Tibial artery (tissue), 4 donors: Measurements from ENCODE around the gene GRM7.

Experiments
- DNase-seq, 2 donors: peaks; one replicate each; pipeline ENCODE4 v3.0.0-alpha.2; 2019
- H3K27ac ChIP-seq, 2 donors: fragments of 200-600 bp; sonication (generic) in 1 of 2; 1 replicate in 1 of 2; 2 replicates in 1 of 2; pipeline ENCODE4 v1.5.1; 2018 to 2019; ENCODE audit warnings: mild to moderate bottlenecking in 1 of 2
- H3K27me3 ChIP-seq, 2 donors: fragments of 200-600 bp; sonication (generic) in 1 of 2; one replicate each; pipeline versions ENCODE4 v1.5.1 to v1.6.0; 2016 to 2019
- H3K36me3 ChIP-seq, 3 donors: fragments of 200-600 bp; sonication (generic) in 2 of 3; one replicate each; pipeline ENCODE4 v1.5.1; 2016 to 2019; ENCODE audit warnings: mild to moderate bottlenecking in 2 of 3
- H3K4me1 ChIP-seq, 4 donors: fragments of 200-600 bp; sonication (generic) in 2 of 4; 1 replicate in 3 of 4; 2 replicates in 1 of 4; pipeline ENCODE4 v1.5.1; 2016 to 2019
- H3K4me3 ChIP-seq, 2 donors: fragments of 200-600 bp; sonication (generic) in 1 of 2; 1 replicate in 1 of 2; 2 replicates in 1 of 2; pipeline ENCODE4 v1.5.1; 2018 to 2019; ENCODE audit warnings: mild to moderate bottlenecking in 2 of 2
- H3K9me3 ChIP-seq, 3 donors: fragments of 200-600 bp; sonication (generic) in 1 of 3; one replicate each; pipeline ENCODE4 v1.5.1; 2016 to 2019
- intact Hi-C: fragments of 100-400 bp; cut with DNase I; formaldehyde crosslinking; loops from one replicate; pipeline ENCODE4 v1.15.0; 2023; ENCODE audit warnings: low total_unique reads
- TF ChIP-seq, protein P1 (sequence below), 2 experiments: fragments of 200-600 bp in 1 of 2; fragments of 450-650 bp in 1 of 2; IDR thresholded peaks; one replicate each; pipeline ENCODE4 v1.5.1; 2017 to 2019; ENCODE audit warnings: antibody characterized with exemption in 2 of 2, mild to moderate bottlenecking in 1 of 2, moderate library complexity in 1 of 2

Gene GRM7

DNA sequence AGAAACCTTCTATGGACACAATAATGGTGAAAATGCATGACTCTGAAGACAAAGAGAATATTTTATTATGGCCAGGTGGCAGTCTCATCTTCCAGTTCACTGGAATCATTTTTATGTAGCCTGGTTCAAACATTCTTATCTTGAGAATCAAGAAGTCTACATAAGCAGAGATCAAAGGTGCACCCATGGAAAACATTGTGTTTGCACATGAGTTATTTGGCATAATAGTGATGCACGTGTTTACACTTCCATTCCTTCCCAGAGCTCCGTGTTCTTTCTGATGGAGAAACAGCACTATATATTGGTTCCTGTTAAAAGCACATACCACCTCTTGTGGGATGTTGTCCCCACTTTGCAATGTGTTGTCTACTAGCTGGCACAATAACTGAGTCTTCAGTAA is 572.2 kb downstream of the GRM7 start:
- intact Hi-C loops = no loop called here
- DNase-seq = no peak

DNA sequence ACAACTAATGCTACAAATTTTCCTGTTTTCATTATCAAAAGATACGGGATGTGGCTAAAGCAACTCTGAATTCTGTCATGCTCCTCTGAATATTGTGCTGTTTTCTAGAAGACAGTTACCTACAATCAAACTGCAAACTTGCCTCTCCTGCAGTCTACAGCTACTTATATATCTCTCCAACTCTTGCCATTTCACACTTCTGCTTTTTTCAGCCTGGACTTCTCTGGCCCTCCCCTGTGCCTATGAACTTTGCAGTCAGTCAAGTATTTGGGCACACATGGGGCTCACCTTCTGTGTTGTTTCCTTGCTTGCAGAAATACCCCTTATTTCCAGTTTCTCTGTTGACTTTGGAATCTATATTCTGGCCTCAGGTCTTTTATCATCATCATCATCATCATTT is 575.6 kb downstream of the GRM7 start:
- DNase-seq = no peak
- Histone ChIP-seq H3K4me1 (no peaks in the 10 kb centered on the region), H3K36me3 (no peaks in the 10 kb centered on the region), H3K9me3 (peaks cover 0 to 11% (median 8%) of the 10 kb centered on the region in 3 donors), H3K4me3 (no peak overlapping the region), H3K27me3 (no peaks in the 10 kb centered on the region), H3K27ac (no peak overlapping the region)
- TF ChIP-seq, protein P1, sequence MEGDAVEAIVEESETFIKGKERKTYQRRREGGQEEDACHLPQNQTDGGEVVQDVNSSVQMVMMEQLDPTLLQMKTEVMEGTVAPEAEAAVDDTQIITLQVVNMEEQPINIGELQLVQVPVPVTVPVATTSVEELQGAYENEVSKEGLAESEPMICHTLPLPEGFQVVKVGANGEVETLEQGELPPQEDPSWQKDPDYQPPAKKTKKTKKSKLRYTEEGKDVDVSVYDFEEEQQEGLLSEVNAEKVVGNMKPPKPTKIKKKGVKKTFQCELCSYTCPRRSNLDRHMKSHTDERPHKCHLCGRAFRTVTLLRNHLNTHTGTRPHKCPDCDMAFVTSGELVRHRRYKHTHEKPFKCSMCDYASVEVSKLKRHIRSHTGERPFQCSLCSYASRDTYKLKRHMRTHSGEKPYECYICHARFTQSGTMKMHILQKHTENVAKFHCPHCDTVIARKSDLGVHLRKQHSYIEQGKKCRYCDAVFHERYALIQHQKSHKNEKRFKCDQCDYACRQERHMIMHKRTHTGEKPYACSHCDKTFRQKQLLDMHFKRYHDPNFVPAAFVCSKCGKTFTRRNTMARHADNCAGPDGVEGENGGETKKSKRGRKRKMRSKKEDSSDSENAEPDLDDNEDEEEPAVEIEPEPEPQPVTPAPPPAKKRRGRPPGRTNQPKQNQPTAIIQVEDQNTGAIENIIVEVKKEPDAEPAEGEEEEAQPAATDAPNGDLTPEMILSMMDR (IDR thresholded peaks at IDR 0.05) = no peak
- intact Hi-C loops = no loop called here

More for the DNA sequence above, 572.2 kb downstream of the GRM7 start:
- Histone ChIP-seq H3K9me3 (peaks cover 0 to 11% (median 8%) of the 10 kb centered on the region in 3 donors), H3K27ac (no peak overlapping the region), H3K27me3 (no peaks in the 10 kb centered on the region), H3K36me3 (no peaks in the 10 kb centered on the region), H3K4me3 (no peak overlapping the region), H3K4me1 (no peaks in the 10 kb centered on the region)
- TF ChIP-seq, protein P1 (IDR thresholded peaks at IDR 0.05) = no peak

DNA sequence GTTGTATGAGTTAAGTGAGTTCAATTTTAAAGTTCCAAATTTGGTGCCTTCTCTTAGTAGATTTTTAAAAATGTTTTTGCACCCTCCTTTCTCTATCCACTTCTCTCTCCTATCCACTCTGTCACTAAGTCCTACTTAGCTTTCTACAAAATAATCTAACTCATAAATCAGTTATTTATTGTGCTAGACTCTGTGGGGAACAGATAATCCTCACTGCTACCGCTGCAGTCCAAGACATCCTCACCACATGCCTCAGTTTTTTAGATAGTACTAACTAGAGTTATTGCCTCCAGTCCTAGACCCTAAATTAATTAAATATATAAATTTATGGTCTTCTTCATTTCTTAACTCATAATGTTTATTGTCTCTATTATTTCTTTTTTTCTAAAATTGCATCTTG is 576.3 kb downstream of the GRM7 start:
- DNase-seq = no peak

DNA sequence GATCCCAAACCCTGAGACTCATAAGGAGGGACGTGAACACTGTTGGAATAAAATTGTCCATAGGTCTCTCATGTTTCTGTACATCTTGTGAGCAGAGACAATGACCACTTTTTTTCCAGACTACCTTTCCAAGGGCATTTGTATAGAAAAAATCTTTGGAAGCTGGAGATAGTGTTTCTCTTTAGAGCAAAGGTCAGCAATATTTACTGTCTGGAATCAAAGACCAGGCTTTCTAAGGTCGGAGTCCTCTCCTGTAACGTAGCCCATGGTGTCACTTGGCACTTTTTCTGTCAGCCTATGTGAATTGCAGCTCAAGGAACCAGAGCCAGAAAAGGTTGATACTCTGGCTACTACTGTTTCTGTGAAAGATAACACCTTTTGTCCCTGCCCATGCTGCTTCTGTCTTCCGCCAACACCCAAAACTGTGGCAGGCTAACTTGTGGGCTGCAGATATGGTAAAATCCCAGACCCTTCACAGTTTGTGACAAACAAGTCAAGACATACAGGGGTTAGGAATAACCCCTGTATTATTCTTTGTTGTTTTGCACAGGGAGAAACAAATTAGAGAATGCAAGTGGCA is 578.3 kb downstream of the GRM7 start:
- no peak overlapping the region for H3K27ac ChIP-seq
- intact Hi-C loops = no loop called here
- H3K27me3 ChIP-seq = no peaks in the 10 kb centered on the region
- no peaks in the 10 kb centered on the region for H3K4me1 ChIP-seq
- TF ChIP-seq, protein P1 (IDR thresholded peaks at IDR 0.05) = no peak
- no peaks in the 10 kb centered on the region for H3K36me3 ChIP-seq
- no peak for DNase-seq
- H3K4me3 ChIP-seq = no peak overlapping the region
- H3K9me3 ChIP-seq = no peaks in the 10 kb centered on the region

More for the DNA sequence above, 576.3 kb downstream of the GRM7 start:
- Histone ChIP-seq H3K27me3 (no peaks in the 10 kb centered on the region), H3K4me3 (no peak overlapping the region), H3K36me3 (no peaks in the 10 kb centered on the region), H3K27ac (no peak overlapping the region), H3K4me1 (no peaks in the 10 kb centered on the region), H3K9me3 (peaks cover 0 to 11% (median 8%) of the 10 kb centered on the region in 3 donors)
- intact Hi-C loops = no loop called here
- TF ChIP-seq, protein P1 (IDR thresholded peaks at IDR 0.05) = no peak

DNA sequence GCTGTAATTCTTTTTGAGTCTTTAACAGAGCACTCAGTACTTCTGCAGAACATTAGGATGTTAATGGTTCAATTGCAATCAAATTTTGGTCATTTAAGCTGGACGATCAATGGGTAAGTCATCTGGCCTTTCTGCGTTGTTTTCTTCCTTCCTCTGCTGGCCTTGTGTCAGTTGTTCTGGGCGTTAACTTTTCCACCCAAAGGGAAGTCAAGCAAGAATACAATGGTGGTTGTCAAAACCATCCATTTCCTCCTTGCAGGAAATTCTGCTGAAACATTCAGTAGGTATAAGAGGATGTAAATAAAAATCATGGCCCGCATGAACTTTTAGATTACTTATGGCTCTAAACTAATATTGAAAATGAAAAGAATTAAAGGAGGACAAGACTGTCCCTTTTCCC is 584.0 kb downstream of the GRM7 start:
- no peaks in the 10 kb centered on the region for H3K9me3 ChIP-seq
- intact Hi-C loops = no loop called here
- TF ChIP-seq, protein P1 (IDR thresholded peaks at IDR 0.05) = no peak
- H3K4me3 ChIP-seq = no peak overlapping the region
- no peak overlapping the region for H3K27ac ChIP-seq
- no peak for DNase-seq
- H3K27me3 ChIP-seq = no peaks in the 10 kb centered on the region
- no peaks in the 10 kb centered on the region for H3K36me3 ChIP-seq
- H3K4me1 ChIP-seq = no peaks in the 10 kb centered on the region

DNA sequence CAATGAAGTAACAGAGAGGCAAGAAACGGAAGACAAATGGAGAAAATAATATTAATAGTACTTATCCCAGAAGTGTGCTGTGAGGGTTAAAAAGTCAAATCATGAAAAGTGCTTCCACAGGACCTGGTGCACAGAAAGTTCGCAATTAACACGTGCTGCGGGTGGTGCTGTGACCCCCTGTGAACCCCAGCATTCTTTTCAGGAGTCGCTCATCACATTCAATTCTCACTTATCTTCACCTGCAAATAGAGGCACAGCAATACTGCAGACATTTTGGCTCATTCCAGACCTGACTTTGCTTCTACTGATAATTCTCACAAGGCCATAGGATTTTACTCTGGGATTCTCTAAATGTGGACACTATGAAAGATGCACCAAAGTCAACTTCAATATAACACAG is 584.4 kb downstream of the GRM7 start:
- TF ChIP-seq, protein P1 (IDR thresholded peaks at IDR 0.05) = no peak
- Histone ChIP-seq H3K4me1 (no peaks in the 10 kb centered on the region), H3K27me3 (no peaks in the 10 kb centered on the region), H3K4me3 (no peak overlapping the region), H3K9me3 (no peaks in the 10 kb centered on the region), H3K36me3 (no peaks in the 10 kb centered on the region), H3K27ac (no peak overlapping the region)
- intact Hi-C loops = no loop called here
- no peak for DNase-seq
